Subcutaneous adipose tissue (tissue), 4 donors: ENCODE data around the gene CALD1. TPM values are rescaled to one million over a fixed set of nuclear protein-coding genes. Genes with fewer than 3 reads are reported as not detected.

Experiments
- total RNA-seq, 4 donors: library from RNA; depleted of rRNA; stranded (reverse); fragments of >200 nt; gene quantifications; one replicate each; pipeline ENCODE4 v1.1.0, GENCODE V29; 2016
- TF ChIP-seq, protein P1 (sequence below): fragments of 450-650 bp; IDR thresholded peaks from one replicate; pipeline ENCODE4 v1.5.1; 2016; ENCODE audit warnings: low read depth, mild to moderate bottlenecking, control low read depth, antibody characterized with exemption, moderate library complexity

The CALD1 gene
- total RNA-seq, 4 donors from 2014 or later = 142 to 278 (median 240) TPM

DNA sequence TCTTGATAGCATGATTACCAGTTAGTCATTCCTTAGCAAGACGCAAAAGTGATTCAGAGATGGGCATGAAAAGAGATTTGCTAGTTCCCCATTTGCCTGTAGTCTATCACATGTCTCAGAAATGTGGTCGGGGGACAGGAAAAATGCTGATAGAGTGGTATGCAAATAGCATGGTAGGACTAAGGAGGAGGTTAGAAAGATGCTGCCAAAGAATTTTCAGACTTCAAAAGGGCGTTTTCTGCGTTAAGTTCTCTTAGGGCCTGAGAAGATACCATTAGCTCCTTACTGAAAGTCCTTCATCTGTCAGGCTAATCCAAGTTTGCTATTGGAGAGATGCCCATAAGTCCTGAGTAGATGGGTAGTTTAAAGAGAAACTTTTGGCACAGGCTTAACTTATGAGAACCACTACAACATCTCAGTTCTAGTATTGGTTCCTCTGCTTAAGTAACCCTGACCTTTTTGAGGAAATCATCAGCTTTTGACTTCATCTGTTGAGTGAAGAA lies 2.7 kb downstream of the CALD1 start:
- TF ChIP-seq, protein P1, sequence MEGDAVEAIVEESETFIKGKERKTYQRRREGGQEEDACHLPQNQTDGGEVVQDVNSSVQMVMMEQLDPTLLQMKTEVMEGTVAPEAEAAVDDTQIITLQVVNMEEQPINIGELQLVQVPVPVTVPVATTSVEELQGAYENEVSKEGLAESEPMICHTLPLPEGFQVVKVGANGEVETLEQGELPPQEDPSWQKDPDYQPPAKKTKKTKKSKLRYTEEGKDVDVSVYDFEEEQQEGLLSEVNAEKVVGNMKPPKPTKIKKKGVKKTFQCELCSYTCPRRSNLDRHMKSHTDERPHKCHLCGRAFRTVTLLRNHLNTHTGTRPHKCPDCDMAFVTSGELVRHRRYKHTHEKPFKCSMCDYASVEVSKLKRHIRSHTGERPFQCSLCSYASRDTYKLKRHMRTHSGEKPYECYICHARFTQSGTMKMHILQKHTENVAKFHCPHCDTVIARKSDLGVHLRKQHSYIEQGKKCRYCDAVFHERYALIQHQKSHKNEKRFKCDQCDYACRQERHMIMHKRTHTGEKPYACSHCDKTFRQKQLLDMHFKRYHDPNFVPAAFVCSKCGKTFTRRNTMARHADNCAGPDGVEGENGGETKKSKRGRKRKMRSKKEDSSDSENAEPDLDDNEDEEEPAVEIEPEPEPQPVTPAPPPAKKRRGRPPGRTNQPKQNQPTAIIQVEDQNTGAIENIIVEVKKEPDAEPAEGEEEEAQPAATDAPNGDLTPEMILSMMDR = no peak

DNA sequence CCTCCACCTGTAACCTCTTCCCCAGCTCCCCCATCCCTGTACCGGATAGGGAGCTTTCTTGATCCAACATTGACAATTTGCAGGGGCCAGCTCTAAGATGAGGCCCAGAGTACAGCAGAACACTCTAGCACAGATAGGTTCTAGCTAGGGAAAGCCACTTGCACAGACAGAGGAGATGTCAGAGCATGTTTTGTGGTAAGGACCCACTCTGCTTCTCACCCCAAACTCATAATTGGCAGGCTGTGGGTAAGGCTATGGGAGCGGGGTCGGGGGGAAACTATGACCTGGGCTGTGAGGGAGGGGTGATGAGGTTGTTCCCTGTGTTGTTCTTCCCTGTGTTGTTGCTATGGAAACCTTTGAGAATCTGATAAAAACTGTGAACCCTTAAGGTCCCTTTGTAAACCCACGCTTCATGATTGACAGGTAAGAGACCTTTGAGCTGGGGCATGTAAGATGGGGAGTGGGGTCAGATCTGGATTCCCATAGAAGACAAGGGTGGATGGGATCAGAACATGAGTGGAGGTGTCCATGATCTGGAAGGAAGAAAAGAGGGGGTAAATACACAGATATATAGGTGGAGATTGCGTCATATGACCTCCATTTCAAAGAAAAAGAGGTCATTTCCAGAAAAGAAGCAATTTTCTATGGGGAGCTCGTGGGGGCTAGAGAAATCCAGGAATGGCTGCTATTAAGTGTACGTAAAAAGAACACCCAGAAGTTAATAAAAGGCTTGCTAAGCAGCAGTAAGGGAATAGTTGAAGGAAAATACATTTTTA lies 4.0 kb downstream of the CALD1 start:
- TF ChIP-seq, protein P1 = no peak

DNA sequence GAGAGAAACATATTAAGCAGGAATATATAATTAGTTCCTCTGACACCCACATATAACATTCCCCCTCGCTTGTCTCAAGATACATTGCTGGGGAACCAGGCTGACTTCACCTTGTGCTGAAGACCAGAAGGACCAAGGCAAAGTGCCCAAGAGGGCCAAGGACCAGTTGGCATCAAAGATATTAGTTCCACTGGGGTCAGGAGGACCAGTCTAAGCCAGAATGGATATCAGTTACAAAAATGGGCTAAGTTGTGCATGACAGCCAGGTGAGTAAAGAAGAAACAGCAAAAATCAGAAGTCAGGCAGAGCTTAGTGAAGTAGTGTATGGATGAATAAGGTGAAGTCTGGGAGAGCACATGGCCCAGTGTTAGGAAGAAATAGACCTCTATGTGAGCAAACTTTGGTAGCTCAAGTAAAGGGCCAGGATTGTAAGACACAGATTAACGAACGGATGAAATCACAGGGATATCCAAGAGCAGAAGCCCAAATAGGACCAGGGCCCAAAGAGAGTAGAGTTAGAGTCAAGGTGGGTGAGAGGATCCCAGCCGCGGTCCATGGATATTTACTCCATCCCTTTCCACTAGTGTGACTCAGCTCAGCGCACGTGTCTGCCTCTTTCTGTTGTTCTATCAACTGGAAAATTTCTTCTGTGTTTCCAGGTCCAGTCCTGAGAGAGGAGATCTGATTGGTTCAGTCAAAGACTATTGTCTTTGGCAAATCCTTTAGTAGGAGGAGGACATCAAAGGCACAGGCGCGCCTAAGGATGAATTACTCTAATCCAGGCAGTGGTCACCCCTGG lies 5.0 kb downstream of the CALD1 start:
- TF ChIP-seq, protein P1 = no peak

DNA sequence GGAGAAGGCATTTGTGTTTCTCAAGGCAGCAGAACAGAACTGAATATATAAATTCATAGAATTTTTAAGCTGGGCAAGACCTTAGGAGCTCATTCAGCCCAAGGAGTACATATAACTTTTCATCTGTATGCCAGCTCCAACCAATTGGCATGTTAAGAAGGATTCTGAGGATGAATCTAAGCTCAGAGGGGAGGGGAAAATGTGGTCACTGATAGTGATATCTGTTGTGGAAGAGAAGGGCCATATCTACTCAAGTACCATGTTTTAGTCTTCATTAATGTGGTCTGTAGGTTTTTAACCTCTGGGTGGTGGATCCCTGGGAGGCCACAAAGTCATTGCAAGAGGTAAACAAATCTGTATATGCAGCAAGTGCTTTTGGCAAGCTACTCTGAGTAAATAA lies 6.4 kb downstream of the CALD1 start:
- TF ChIP-seq, protein P1 = no peak

DNA sequence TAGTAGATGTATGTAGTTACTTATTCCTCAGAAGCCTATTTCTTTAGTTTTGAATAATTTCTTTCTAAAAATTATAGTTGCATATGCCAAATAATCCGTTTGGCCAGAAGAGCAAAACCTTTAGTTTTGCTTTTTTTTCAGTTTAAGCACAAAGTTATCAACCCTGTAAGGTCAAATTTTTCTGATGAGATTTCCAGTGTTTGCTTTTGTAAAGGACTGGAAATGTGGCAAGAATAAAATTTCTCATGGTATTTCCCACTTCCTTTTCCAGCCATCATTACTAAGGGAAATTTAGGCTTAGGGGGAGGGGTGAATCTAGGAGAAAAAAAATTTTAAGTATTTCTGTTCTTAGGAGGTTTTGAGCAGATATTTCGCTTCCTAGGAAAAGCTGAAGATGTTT lies 7.6 kb downstream of the CALD1 start:
- TF ChIP-seq, protein P1 = no peak

DNA sequence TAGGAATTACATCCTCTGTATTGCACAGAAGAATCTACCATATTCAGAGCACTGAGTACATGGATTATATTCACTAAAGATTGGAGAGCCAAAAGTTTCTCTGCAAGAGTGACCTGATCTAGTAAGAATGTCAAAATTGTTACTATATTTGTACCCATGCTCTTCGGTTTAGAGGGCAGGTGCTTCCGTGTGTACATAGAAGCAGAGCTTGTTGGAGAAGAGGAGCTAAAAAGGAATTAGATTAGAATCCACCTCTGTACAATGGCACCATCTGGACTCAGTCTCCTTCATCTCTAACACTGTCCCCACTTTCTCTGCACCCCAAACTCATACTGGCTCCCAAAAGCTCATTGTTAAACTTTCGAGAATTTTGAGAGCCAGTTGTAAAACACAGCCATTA lies 8.3 kb downstream of the CALD1 start:
- TF ChIP-seq, protein P1 = no peak

DNA sequence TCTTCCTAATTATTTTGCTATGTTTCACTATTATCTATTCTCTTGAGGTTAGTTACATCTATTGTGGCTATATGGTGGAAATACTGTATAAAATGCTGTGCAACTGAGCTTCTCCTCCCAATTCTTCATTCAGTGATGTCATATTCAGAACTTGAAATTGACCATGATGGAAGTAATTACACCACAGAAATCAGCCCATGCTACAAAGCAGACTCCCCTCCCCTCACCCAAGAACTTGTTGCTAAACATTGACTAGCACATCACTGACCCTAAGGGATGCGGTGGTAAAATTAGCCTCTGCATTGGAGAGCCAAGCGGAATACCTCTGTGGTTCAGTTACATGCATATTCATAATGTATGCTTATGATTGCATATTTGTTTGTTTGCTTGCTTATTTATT lies 8.8 kb downstream of the CALD1 start:
- TF ChIP-seq, protein P1 = no peak
